Left renal pelvis (tissue), 4 donors: ENCODE results near the gene ACSF2. TPM values are rescaled to one million over a fixed set of nuclear protein-coding genes. Genes with fewer than 3 reads are reported as not detected.

Experiments used
- DNase-seq, 4 donors: peaks; one replicate each; pipeline ENCODE4 v3.0.0-alpha.2; 2013; ENCODE audit warnings: low read depth in 4 of 4, low spot score in 3 of 4
- polyA plus RNA-seq, 4 donors: library from polyadenylated mRNA; unstranded; fragments of 120-200 nt; gene quantifications; one replicate each; pipeline ENCODE4 v1.2.1, GENCODE V29; 2013; ENCODE audit not compliant: insufficient read length in 4 of 4

ACSF2 gene
- polyA plus RNA-seq, 4 donors = 37.0 to 108 (median 78.9) TPM

GRCh38 chr17:50439008-50439407, 13.0 kb downstream of the ACSF2 start:
- no peak for DNase-seq

DNA sequence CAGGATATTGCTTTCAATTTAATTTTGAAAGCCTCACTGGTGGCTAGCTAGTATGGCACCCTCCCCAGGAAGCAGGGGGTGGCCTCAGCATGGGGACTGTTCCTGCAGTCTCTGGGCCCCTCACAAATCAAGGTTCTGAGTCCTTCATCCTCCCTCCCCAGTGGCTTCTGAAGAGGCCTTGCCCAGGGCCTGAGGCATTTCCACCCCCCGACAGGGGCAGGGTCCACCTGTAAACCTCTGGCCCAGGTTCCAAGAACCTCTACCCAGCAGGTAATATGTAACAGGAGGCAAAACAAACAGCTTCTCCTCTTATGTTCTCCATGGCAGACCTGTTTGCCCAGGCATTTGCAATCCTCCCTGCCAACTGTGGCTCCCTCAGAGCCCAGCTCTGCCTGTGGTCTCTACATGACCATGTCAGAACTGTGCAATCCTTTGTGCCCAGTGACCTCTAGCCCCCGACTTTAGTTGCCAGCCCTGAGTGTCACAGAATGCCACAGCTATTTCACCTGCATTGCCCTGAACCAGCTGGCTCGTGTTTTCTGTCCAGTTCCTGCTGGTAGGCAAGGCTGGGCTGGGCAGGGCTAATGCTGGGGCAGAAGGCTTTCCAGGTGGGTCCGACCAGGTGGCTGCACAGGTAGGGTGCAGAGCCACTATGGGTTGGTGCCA, 14.3 kb downstream of the ACSF2 start:
- no peak for DNase-seq

GRCh38 chr17:50440838-50441829, 15.1 kb downstream of the ACSF2 start:
- no peak for DNase-seq

GRCh38 chr17:50443505-50443974, 17.5 kb downstream of the ACSF2 start:
- no peak for DNase-seq

DNA sequence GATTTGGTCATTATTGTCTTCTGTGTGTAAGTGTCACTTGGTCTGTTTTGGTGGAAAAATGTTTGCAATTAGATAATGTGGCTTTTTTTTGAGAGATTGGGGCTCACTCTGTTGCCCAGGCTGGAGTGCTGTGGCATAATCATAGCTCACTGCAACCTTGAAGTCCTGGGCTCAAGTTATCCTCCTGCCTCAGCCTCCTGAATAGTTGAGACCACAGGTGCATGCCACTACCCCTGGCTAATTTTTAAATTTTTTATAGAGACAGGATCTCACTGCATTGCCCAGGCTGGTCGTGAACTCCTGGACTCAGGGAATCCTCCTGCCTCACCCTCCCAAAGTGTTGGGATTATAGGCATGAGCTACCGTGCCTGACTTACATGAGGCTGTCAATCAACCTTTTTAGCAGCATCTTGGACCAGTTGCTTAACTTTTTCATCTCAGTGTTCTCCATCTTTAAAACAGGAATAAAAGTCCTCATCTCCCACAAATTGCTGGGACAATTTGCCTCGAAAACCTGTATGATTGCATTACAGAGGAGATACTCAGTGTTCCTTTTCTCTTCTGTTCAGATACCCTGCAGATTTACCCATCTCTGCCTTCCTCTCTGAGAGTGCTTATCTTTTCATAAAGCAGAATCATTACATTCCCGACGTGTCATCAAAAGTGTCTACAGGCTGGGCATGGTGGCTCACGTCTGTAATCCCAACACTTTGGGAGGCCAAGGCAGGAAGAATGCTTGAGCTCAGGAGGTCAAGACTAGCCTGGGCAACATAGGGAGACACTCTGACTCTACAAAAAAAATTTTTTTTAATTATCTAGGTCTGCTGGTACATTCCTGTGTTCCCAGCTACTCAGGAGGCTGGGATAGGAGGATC, 19.1 kb downstream of the ACSF2 start:
- no peak for DNase-seq

- no peak for DNase-seq
Observed at GRCh38 chr17:50445730-50446325, 19.8 kb downstream of the ACSF2 start.

DNA sequence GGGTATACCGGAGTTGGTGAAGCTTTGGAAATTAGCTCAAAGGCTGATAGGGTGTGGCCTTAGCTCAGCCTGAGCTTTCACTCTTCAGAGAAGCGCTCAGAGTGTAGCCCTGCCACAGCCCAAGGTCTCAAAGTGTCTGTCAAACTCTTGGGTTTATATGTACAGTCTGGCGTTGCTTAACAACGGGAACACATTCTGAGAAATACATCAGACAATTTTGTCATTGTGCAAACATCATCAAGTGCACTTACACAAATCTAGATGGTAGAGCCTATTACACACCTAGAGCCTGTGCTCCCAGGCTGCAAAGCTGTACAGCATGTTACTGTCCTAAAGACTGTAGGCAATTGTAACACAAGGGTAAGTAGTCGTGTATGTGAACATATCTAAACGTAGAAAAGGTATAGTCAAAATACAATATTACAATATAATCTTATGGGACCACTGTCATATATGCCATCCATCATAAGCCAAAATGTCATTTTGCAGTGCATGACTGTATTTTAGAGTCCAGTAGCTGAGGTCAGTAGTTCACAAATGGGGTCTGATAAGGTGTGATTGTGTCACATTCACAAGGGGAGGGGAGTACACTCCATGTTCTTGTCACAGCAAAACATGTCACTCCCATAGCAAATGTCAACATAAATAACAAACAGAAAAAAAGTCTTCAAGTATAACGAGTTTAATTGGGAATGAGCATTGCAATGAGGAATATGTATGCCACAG, 22.0 kb downstream of the ACSF2 start:
- no peak for DNase-seq

- no peak for DNase-seq
Observed at GRCh38 chr17:50448643-50449042, 22.6 kb downstream of the ACSF2 start.

GRCh38 chr17:50451943-50452629, 26.1 kb downstream of the ACSF2 start:
- DNase-seq = no peak

DNA sequence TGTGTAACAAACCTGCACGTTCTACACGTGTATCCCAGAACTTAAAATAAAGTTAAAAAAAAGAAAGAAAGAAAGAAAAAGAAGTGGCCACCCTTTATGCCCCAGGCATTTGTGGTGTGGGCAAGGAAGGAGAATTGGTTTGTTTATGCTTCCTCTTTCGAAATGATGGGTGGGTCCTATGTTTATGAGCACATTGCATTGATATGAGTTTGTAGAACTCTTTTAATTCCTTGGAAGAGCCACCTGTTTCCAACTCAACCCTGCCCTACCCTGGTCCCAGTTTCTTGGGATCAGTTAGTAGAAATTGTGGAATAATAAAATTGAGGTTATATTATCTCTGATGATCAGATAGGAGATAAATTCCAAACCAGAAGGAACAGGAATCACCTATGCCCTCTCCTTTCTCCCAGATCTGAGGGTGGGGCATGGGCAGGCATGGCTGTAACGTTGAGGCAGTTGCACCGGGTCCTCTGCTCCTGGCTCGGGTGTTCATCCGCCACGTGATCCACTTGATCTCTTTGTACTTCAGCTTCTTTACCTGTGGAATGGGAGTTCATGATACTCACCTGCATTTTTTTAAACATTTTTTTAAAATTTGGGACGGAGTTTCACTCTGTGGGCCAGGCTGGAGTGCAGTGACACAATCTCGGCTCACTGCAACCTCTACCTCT, 26.7 kb downstream of the ACSF2 start:
- DNase-seq = no peak

- DNase-seq = no peak
Observed at GRCh38 chr17:50453901-50454300, 27.9 kb downstream of the ACSF2 start.

GRCh38 chr17:50457621-50458020, 31.6 kb downstream of the ACSF2 start:
- DNase-seq = no peak

DNA sequence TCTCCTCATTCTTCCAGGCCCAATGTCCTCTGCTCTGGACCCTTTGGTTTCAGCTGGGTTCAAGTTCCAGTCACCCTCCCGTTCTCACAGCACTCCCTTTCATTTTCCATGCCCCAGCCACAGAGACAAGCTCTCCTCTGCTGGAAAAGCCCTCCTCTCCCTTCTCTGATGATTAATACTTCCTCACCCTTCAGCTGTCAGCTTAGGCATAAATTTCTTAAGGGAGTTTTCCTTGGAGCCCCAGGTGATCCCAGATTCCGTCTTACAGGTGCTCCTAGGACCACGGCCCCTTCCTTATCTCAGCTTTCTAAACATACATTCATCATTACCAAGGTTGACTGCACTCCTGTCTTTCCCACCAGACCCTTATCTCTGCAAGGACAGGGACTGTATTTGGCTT, 32.3 kb downstream of the ACSF2 start:
- no peak for DNase-seq

GRCh38 chr17:50458701-50459676, 33.0 kb downstream of the ACSF2 start:
- DNase-seq = no peak

DNA sequence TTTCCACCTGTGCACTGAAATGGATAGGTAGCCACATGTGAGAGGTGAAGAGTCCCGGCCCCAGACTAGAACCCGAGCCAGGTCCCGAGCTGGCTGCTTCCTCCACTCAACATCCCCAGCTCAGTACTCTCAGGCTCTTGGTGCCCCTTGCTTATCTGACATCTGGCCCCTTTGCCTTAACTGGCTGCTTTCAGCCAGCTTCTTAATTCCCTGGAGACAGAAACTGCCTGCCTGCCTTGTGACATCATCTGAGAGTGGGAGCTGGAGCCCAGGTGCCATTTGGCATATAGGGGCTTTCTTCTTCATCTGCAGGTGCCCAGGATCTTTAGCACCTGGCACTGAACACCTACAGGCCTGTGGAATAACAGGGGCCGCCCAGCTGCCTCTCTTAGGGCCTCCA, 33.7 kb downstream of the ACSF2 start:
- DNase-seq = no peak

GRCh38 chr17:50460831-50461526, 35.0 kb downstream of the ACSF2 start:
- DNase-seq = no peak
